Neural crest cell (in vitro differentiated cells): Measurements from ENCODE around the gene SGTA. TPM values are rescaled to one million over a fixed set of nuclear protein-coding genes. Genes with fewer than 3 reads are reported as not detected.

Experiments
- DNase-seq: peaks from one replicate; pipeline ENCODE4 v3.0.0; 2021; ENCODE audit warnings: low read depth, mixed read lengths, low spot score
- H3K27ac Mint-ChIP-seq: one replicate; pipeline ENCODE4 v1.8.0; 2021; ENCODE audit warnings: mild to moderate bottlenecking, mixed read lengths; ENCODE audit not compliant: unreplicated experiment
- H3K27me3 Mint-ChIP-seq: 2 replicates; pipeline ENCODE4 v1.8.0; 2021; ENCODE audit warnings: low read depth, mild to moderate bottlenecking, mixed read lengths
- H3K36me3 Mint-ChIP-seq: 2 replicates; pipeline ENCODE4 v1.8.0; 2021; ENCODE audit warnings: low read depth, mild to moderate bottlenecking, mixed read lengths
- H3K4me1 Mint-ChIP-seq: 2 replicates; pipeline ENCODE4 v1.8.0; 2021; ENCODE audit warnings: mixed read lengths
- H3K4me3 Mint-ChIP-seq: one replicate; pipeline ENCODE4 v1.8.0; 2021; ENCODE audit warnings: mild to moderate bottlenecking, mixed read lengths
- H3K9me3 Mint-ChIP-seq: 2 replicates; pipeline ENCODE4 v1.8.0; 2021; ENCODE audit warnings: mixed read lengths
- CTCF ChIP-seq: fragments of 200-600 bp; sonication (generic); conservative IDR thresholded peaks from 2 replicates; pipeline ENCODE4 v1.5.0; 2021; ENCODE audit warnings: antibody characterized with exemption, mild to moderate bottlenecking
- total RNA-seq: library from RNA; stranded (reverse); gene quantifications from 2 replicates; pipeline ENCODE4 v1.2.1, GENCODE V29; 2021

The SGTA gene
- total RNA-seq, 1 donor from 2014 or later, result 89.9 TPM

DNA sequence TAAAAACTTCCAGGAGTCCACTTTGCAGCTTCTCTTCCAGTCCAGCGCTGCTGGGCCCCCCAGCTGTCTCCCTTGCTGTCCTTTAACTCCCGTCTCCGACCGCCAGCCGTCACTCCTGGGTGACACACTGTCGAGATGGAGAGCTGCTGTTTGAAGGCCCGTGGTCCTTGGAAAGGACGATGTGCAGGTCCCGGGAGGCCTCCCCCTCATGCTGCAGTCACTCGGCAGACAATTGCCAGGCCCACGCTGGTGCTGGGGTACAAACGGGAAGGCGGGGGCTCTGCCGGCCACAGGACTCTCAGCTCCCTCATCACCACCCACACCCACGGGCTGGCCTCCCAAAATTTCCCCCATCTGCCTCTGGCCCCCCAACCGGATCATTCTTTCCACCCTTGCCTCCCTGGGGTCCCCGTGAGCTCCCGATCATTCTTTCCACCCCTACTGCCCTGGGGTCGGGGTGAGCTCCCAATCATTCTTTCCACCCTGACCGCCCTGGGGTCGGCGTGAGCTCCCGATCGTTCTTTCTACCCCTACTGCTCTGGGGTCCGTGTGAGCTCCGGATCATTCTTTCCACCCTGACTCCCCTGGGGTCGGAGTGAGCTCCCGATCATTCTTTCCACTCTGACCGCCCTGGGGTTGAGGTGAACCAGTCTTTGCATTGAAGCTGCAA lies 20.5 kb upstream of the SGTA start:
- Mint-ChIP-seq H3K9me3 (no peaks in the 10 kb centered on the region), H3K4me3 (no peak overlapping the region), H3K36me3 (peaks cover 13% of the 10 kb centered on the region), H3K27ac (no peak overlapping the region), H3K4me1 (no peaks in the 10 kb centered on the region), H3K27me3 (no peaks in the 10 kb centered on the region)
- DNase-seq, result no peak
- no peak for TF ChIP-seq CTCF

- no peak for DNase-seq
- Mint-ChIP-seq H3K27me3 (no peaks in the 10 kb centered on the region), H3K36me3 (peaks cover 13% of the 10 kb centered on the region), H3K4me3 (no peak overlapping the region), H3K4me1 (no peaks in the 10 kb centered on the region), H3K27ac (no peak overlapping the region), H3K9me3 (no peaks in the 10 kb centered on the region)
- TF ChIP-seq CTCF, result no peak
These were observed 19.8 kb upstream of the SGTA start for GRCh38 chr19:2802826-2803225.

DNA sequence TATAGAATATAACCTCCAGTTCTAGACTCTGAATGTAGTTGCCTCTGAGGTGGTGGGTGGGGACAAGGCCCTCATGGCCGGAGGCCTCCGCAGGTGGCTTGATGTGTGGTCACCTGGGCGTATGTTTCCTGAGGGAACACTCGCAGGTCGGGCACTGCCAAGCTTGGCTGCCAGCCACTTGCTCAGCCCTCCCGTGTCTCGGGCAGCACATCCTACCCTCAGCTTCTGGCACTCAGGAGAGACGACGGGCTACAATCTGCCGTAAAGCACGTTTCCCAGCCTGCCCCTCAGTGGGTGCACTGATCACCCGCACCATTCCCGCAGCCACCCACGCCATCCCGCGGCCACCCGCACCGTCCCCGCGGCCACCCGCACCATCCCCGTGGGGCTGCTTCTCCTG lies 17.4 kb upstream of the SGTA start:
- Mint-ChIP-seq H3K27ac (no peak overlapping the region), H3K27me3 (no peaks in the 10 kb centered on the region), H3K9me3 (no peaks in the 10 kb centered on the region), H3K4me1 (no peaks in the 10 kb centered on the region), H3K4me3 (no peak overlapping the region), H3K36me3 (peaks cover 12% of the 10 kb centered on the region)
- no peak for TF ChIP-seq CTCF
- DNase-seq, result no peak

DNA sequence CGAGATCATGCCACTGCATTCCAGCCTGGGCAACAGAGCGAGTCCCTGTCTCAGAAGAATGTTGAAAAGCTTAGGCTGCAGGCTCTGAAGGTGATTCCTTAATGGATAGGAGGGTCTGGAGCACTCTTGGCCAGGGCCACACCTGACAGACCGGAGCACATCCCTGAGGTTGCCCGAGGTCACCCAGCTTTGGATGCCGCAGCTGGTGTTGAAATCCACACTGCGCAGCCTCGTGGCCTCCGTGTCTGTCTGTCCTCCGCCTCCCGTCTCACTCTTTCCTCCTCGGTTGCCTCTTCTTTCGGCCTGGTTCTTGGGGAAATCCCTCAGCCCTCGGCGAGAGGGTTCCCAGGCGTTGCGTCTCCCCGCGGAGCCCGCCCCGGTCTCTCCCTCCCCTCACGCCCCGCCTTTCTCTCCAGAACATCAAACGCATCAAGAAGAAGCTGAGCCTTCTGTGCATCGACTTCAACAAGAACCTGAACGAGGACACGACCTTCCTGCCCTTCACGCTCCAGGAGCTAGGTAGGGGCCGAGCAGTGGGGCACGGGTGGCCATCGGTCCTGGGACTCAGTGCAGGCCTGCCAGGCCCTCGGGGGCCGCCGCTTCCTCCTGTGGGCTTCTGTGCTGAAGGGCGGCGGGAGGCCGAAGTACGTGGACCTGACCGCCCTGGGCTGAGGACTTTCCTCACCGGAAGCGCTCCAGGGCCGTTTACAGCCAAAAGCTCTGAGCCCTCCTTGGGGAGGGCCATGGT lies 16.4 kb upstream of the SGTA start:
- DNase-seq, result no peak
- Mint-ChIP-seq H3K9me3 (no peaks in the 10 kb centered on the region), H3K27ac (no peak overlapping the region), H3K36me3 (peaks cover 10% of the 10 kb centered on the region), H3K27me3 (no peaks in the 10 kb centered on the region), H3K4me1 (no peaks in the 10 kb centered on the region), H3K4me3 (no peak overlapping the region)
- no peak for TF ChIP-seq CTCF

DNA sequence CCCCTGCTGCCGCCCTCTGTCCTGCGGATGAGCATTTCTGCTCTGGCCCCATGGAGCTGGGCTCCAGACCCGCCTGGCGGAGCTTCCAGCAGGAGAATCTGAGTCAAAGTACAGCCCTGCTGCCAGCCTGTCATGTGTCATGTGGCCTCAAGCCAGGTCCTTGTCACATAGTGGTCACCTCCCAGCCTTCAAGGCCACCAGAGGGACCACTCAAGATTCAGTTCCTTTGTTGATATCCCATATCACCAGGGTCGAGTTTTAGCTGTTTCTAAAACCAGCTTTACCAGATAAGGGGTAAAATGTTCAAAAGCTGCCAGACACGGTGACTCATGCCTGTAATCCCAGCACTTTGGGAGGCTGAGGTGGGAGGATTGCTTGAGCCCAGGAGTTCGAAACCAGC lies 15.7 kb upstream of the SGTA start:
- Mint-ChIP-seq H3K9me3 (no peaks in the 10 kb centered on the region), H3K36me3 (peaks cover 10% of the 10 kb centered on the region), H3K27me3 (no peaks in the 10 kb centered on the region), H3K4me3 (no peak overlapping the region), H3K27ac (no peak overlapping the region), H3K4me1 (no peaks in the 10 kb centered on the region)
- TF ChIP-seq CTCF, result no peak
- no peak for DNase-seq
